Mucosa of descending colon (tissue), 3 donors: ENCODE results near the gene ZW10. TPM values are rescaled to one million over a fixed set of nuclear protein-coding genes. Genes with fewer than 3 reads are reported as not detected.
A peak's percentile ranks its signal among the peaks of the same experiment; 100 is the strongest.
"Not testable (repeated sequence)": the region's sequence is repeated elsewhere in the genome, so short reads cannot be mapped to it uniquely, and the experiment has no call there.

Experiments
- ATAC-seq: fragments of 200-7000 bp; cut with Tn5 transposase; one replicate; pipeline ENCODE4 v1.9.1; 2020; ENCODE audit warnings: mild to moderate bottlenecking, moderate library complexity
- DNase-seq, 3 donors: peaks; one replicate each; pipeline ENCODE4 v3.0.0-alpha.2; 2020
- H3K36me3 ChIP-seq: fragments of 200-600 bp; one replicate; pipeline ENCODE4 v1.8.0; 2021; ENCODE audit warnings: low read depth, mild to moderate bottlenecking
- H3K4me1 ChIP-seq: fragments of 200-600 bp; one replicate; pipeline ENCODE4 v1.8.0; 2021; ENCODE audit warnings: low read depth, mild to moderate bottlenecking
- H3K4me3 ChIP-seq: fragments of 200-600 bp; one replicate; pipeline ENCODE4 v1.8.0; 2021; ENCODE audit warnings: mild to moderate bottlenecking
- H3K9me3 ChIP-seq: fragments of 200-600 bp; one replicate; pipeline ENCODE4 v1.8.0; 2021; ENCODE audit warnings: mild to moderate bottlenecking
- intact Hi-C, 2 donors: fragments of 100-400 bp; cut with DNase I in 1 of 2; cut with micrococcal nuclease in 1 of 2; formaldehyde crosslinking; loops; one replicate each; pipeline versions ENCODE4 v1.11.0 to v1.11.1; 2022; cut with DNase I, micrococcal nuclease
- total RNA-seq, 3 donors: library from RNA; stranded (reverse); fragmentation: NEBNext Ultra II Directional in 2 of 3; extraction: Animal tissue kit (Norgen Biotek cat#: 25700) in 2 of 3; gene quantifications; one replicate each; pipeline versions ENCODE4 v1.2.1 to v1.2.4, GENCODE V29; 2021 to 2023
- TF ChIP-seq, protein P1 (sequence below): fragments of 200-600 bp; IDR thresholded peaks from one replicate; pipeline ENCODE4 v1.8.0; 2022; ENCODE audit warnings: antibody characterized with exemption, mild to moderate bottlenecking
- donor health status: DM: no; HTN: no; CAD: no; lungs with moderate emphysema.
- donor health status: DM: no; HTN: no; CAD: no.
- donor health status: DM: no; HTN: yes; CAD: no.

ZW10 gene
- total RNA-seq, 3 donors from 2014 or later, result 10.5 to 12.3 (median 11.1) TPM

DNA sequence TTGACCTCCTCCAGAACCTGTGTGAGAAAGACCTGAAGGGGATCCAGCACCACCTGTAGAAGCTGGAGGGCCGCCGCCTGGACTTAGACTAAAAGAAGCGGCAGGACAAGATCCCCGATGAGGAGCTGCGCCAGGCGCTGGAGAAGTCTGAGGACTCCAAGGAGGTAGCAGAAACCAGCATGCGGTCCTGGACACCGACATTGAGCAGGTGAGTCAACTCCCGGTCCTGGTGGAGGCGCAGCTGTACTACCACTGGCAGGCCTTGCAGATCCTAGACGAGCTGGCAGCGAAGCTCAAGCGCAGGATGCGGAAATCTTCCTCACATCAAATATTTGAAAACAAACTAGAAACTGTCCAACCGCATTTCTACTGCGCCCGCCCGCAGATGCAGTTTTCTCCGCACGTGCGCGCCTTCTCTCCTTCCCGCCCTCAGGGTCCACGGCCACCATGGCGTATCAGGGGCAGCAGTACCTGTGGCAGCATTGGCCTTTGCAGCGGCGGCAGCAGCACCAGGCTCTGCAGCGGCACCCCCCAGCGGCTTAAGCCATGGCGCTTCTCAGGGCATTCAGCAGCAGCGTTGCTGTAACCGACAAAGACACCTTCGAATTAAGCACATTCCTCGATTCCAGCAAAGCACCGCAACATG lies 16.3 kb upstream of the ZW10 start:
- H3K9me3 ChIP-seq, result no peaks in the 10 kb centered on the region
- intact Hi-C loops, result no loop called here
- no peak for ATAC-seq
- H3K4me3 ChIP-seq, result no peak overlapping the region
- TF ChIP-seq, protein P1, sequence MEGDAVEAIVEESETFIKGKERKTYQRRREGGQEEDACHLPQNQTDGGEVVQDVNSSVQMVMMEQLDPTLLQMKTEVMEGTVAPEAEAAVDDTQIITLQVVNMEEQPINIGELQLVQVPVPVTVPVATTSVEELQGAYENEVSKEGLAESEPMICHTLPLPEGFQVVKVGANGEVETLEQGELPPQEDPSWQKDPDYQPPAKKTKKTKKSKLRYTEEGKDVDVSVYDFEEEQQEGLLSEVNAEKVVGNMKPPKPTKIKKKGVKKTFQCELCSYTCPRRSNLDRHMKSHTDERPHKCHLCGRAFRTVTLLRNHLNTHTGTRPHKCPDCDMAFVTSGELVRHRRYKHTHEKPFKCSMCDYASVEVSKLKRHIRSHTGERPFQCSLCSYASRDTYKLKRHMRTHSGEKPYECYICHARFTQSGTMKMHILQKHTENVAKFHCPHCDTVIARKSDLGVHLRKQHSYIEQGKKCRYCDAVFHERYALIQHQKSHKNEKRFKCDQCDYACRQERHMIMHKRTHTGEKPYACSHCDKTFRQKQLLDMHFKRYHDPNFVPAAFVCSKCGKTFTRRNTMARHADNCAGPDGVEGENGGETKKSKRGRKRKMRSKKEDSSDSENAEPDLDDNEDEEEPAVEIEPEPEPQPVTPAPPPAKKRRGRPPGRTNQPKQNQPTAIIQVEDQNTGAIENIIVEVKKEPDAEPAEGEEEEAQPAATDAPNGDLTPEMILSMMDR, result no peak
- DNase-seq, result no peak
- no peaks in the 10 kb centered on the region for H3K36me3 ChIP-seq
- no peaks in the 10 kb centered on the region for H3K4me1 ChIP-seq

DNA sequence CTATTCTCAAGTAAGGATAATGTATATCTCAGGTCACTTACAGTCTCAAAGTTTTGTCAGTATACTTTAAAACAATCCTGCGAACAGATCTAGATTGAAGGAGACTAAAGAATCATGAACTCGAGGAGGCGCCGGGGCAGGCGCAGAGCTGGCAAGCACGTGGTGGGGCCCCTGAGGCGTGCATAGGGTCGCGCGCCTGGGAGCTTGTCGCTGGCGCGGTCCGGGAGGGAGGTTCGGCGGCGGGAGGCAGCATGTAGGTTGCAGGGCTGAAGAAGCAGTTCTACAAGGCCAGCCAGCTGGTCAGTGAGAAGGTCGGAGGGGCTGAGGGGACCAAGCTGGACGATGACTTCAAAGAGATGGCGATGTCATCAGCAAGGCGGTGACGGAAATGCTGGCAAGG lies 15.5 kb upstream of the ZW10 start:
- ATAC-seq, H3K36me3 ChIP-seq: not testable (repeated sequence)

DNA sequence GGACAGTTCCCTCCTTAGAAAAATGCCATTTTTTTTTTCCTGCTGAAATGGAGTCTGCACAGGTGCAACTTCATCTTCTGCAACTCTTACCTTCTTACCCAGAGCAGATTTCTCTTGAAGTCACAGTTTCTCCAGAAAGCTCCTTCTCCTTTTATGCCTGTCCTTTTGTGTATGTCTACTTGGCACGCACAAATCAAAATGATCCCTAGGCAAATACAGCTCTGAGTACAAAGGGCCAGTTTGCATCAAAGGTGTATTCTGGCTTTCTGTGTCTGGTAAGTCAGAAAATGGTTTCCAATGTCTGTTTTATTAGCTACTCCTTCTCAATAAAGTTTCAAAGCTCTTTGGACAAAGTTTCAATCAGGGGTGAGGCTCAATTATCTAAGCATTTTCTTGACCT lies 8.6 kb upstream of the ZW10 start:
- DNase-seq (no peak), ATAC-seq (no peak)
- Histone ChIP-seq H3K4me3 (no peak overlapping the region), H3K4me1 (no peaks in the 10 kb centered on the region), H3K9me3 (no peaks in the 10 kb centered on the region), H3K36me3 (no peaks in the 10 kb centered on the region)
- TF ChIP-seq, protein P1, result no peak
- intact Hi-C loops, result no loop called here

More for the DNA sequence above, 15.5 kb upstream of the ZW10 start:
- H3K4me1 ChIP-seq, H3K4me3 ChIP-seq, DNase-seq, H3K9me3 ChIP-seq, intact Hi-C loops: not testable (repeated sequence)

DNA sequence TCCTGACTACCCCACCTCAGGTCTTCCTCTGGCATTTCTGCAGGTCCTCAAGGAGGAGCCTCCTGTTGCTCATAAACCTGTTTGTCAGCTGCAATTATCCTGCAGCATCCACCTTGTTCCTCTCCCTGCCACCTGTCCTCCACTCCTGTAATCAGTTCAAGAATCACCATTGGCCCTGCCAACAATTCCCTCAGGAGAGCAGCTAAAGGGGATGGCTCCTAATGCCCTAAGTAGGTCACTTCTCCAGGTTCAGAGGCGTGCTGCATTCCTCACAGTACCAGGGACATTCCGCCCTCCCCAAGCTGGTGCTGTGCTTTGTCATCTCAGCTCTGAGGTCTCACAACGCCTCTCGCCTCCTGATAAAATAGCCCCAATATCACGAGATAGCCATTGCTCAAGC lies 8.2 kb upstream of the ZW10 start:
- intact Hi-C loops, result no loop called here
- TF ChIP-seq, protein P1, result no peak
- H3K9me3 ChIP-seq, result no peaks in the 10 kb centered on the region
- ATAC-seq (no peak), DNase-seq (no peak)
- H3K36me3 ChIP-seq, result no peaks in the 10 kb centered on the region
- no peaks in the 10 kb centered on the region for H3K4me1 ChIP-seq
- no peak overlapping the region for H3K4me3 ChIP-seq

DNA sequence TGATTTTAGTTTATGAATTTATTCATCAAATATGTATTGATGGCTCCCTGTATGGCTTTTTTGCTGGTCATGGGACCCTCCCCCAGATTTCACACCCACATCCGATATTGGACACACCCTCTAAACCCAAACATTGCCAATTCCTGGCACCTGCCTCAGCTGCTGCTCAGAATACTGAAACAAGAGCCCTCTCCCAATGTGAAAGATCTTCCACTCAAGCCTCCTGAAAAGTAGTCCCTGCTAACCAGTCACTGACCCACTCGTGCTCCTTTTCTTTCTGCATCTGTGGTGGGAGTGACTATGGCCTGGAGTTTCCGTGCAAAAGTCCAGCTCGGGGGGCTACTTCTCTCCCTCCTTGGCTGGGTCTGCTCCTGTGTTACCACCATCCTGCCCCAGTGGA lies 6.0 kb upstream of the ZW10 start, which contains the start of gene CLDN25:
Gene CLDN25 (plus strand): TSS at position 301 of the 400 bp plus-strand sequence. CDS start 0 bp downstream, at position 301.
- Histone ChIP-seq H3K4me3 (no peak within 1 kb of the TSS), H3K36me3 (no peaks in the 10 kb centered on the region), H3K9me3 (no peaks in the 10 kb centered on the region), H3K4me1 (no peaks in the 10 kb centered on the region)
- DNase-seq (no peak), ATAC-seq (no peak)
- intact Hi-C loops, result no loop called here
- TF ChIP-seq, protein P1, result no peak

DNA sequence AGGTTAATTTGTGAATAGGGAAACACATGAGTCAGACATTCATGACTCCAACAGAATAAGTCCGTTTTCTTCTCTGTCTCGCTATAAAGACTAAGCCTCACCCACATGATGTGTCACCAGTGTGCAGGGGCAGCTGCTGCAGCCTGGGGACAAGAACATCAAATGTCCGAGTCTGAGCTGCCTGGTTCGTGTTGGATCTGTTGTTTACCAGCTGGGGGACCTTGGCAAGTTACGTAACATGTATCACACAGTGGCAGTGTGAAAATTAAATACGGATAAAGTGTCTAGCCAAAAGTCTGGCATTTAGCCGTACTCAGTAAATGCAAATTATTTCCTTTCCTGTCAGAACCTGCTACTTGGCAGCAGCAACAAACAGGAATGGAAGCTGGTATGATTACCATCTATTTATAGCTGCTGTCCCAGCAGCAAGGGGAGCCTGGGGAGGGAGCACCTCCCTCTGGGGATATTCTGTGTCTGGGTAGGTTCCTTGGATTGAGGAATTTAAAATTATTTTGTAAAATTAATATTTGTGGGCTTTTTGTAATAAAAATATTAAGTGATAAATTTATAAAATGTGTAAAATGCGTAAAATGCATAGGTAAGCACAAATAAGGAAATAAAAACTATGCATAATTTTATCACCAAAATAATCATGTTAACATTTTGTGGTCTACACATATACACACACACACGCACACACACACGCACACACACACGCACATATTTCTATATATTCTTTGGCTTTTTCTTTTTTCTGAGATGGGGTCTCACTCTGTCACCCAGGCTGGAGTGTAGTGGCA lies 4.8 kb upstream of the ZW10 start:
- H3K4me3 ChIP-seq, result no peak overlapping the region

More for the DNA sequence above, 4.8 kb upstream of the ZW10 start:
- Histone ChIP-seq H3K4me1 (no peaks in the 10 kb centered on the region), H3K36me3 (peaks cover 4% of the 10 kb centered on the region), H3K9me3 (no peaks in the 10 kb centered on the region)
- TF ChIP-seq, protein P1, result no peak
- no peak for DNase-seq
- peak; percentile 19 for ATAC-seq
- intact Hi-C loops, result no loop called here
